GM21786 (cell line): ENCODE measurements around the gene AK6.
"Not testable (repeated sequence)": the region's sequence is repeated elsewhere in the genome, so short reads cannot be mapped to it uniquely, and the experiment has no call there.

Experiments used
- ATAC-seq: cut with Tn5 transposase; IDR thresholded peaks from one replicate; pipeline ENCODE4 v1.9.1; 2021; ENCODE audit not compliant: unreplicated experiment

The AK6 gene

GRCh38 chr5:69369340-69370121 lies at the start of gene AK6, which contains the start of the genes RAD17 and TAF9:
TSS of gene AK6 (minus strand) at chr5:69369520. CDS start at chr5:69369490, 30 bp downstream.
TSS of gene RAD17 (plus strand) at chr5:69369818. CDS start at chr5:69372209, 2,391 bp downstream.
TSS of gene TAF9 (minus strand) at chr5:69369520. CDS start at chr5:69365737, 3,783 bp downstream.
- peak; percentile 88 for ATAC-seq

DNA sequence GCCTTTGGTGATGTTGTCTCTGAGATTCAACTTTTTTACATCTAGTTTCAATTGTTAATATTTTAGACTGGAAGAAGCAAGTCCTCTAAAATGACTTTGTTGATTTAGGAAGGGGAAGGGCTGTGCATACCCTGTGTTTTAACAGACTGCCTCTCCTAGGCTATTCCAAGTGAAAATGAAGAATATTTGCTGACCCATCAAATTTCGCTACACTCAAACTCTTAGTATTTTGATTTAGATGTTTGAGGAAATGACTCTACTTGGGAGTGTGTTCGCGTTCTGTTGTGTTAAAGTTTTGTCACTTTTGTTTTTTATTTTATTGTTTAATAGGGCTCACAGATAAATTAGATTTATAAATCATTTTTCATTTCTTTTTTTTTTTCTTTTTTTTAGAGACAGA lies 49.2 kb upstream of the AK6 start:
- ATAC-seq: no peak

GRCh38 chr5:69416699-69417098 lies 47.4 kb upstream of the AK6 start:
- ATAC-seq: no peak

- ATAC-seq: no peak
Measured at GRCh38 chr5:69416180-69416579, 46.9 kb upstream of the AK6 start.

GRCh38 chr5:69415584-69415958 lies 46.3 kb upstream of the AK6 start:
- no peak for ATAC-seq

GRCh38 chr5:69414885-69415583 lies 45.7 kb upstream of the AK6 start, which contains the start of gene MARVELD2:
TSS of gene MARVELD2 (plus strand) at chr5:69415116. CDS start at chr5:69419386, 4,270 bp downstream.
- peak; percentile 78 for ATAC-seq

DNA sequence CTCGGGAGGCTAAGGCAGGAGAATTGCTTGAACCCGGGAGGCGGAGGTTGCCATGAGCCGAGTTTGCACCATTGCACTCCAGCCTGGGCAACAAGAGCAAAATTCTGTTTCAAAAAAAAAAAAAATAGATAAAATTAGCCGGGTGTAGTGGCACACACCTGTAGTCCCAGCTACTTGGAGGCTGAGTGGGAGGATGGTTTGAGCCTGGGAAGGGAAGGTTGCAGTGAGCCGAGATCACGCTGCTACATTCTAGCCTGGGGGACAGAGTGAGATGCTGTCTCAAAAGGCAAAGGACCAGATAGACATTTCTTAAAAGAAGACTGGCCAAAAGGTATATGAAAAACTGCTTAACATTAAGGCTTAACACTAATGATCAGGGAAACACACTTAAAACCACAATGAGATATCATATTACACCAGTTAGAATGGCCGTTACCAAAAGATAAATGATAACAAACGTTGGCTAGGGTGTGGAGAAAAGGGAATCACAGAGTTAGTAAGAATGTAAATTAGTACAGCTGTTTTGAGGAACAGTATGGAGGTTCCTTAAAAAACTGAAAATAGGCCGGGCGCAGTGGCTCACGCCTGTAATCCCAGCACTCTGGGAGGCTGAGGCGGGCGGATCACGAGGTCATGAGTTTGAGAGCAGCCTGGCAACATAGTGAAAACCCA lies 35.5 kb upstream of the AK6 start:
- no peak for ATAC-seq

GRCh38 chr5:69378376-69378775 lies 9.1 kb upstream of the AK6 start:
- ATAC-seq: no peak

GRCh38 chr5:69374911-69375446 lies 5.7 kb upstream of the AK6 start:
- peak; percentile 74 for ATAC-seq

DNA sequence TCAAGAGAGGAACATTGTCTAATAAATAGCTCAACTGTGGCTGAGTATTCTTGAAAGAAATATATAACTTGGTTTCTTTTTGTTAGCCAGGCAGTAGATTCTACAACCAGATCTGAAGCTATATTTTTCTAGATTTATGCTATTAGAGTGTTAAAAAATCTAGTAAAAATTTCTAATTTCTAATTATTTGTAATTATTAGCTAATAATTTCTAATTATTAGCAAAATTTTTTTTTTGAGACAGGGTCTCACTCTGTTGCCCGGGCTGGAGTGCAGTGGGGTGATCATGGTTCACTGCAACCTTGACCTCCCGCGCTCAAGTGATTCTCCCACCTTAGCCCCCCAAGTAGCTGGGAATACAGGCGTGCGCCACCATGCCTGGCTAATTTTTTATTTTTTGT lies 3.1 kb upstream of the AK6 start:
- ATAC-seq: no peak

DNA sequence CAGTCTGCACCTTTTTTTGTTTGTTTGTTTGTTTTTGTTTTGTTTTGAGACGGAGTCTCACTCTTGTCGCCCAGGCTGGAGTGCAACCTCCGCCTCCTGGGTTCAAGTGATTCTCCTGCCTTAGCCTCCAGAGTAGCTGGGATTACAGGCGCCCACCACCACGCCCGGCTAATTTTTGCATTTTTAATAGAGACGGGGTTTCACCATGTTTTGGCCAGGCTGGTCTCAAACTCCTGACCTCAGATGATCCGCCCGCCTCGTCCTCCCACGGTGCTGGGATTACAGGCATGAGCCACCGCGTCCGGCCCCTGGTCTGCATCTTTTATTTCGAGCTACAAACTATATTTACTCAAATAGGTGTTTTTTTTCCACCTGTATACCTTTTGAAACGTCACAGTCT lies 1.0 kb upstream of the AK6 start:
- not testable (repeated sequence) for ATAC-seq

- peak; percentile 24 for ATAC-seq
Measured at GRCh38 chr5:69368458-69369339, 621 bp downstream of the AK6 start.

DNA sequence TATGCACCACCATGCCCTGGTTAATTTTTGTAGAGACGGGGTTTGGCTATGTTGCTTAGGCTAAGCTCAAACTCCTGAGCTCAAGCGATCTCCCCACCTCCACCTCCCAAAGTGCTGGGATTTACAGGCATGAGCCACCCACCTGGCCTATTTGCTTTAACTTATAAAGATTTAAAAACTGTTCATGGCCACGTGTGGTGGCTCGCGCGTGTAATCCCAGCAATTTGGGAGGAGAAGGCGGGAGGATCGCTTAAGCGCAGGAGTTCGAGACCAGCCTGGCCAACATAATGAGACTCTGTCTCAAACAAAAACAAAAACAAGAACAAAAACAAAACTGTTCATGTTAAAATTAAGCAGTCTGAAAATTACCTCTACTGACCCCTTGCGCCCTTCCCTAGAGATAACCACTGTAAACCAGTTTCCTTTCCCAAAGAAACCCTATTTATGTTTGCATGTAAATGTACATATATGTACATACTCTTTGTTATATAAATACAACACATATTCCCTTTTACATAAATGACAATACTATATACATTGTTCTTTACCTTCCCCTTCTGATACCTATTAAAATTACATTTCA lies 1.5 kb downstream of the AK6 start:
- no peak for ATAC-seq

DNA sequence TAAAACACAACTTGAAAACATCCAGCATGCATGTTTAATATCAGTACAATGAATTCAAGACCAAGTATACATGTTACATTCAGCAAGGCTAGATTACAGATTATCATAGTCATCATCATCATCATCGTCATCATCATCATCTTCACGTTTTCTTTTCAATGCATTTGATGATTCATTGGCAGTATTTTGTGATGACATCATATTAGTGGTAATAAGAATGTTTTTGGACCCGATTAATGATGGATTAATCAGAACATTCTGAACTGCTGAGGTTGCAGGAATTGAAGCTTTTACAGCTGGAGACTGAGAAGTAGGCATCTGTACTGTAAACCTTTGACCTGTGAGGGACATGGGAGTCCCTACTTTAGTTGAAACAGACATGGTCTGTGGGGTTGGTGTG lies 4.5 kb downstream of the AK6 start:
- no peak for ATAC-seq

DNA sequence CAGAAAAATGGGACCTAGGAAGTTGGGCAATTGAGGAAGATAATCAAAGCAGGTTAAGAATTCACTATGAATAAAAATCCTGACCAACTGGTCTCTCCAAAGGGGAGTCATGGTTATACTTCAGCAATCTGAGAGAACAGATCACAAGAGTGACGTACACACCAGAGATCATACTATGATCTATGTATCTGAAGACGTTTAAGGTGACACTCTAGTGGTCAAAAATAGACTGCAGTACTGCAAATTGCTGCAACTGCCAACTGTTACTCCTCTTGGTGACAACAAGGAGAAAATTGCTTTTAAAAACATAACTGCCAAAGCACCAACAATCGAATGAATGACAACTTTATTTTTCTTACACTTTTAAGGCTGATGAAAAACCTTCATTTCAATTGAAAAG lies 4.9 kb downstream of the AK6 start:
- no peak for ATAC-seq

- ATAC-seq: no peak
Measured at GRCh38 chr5:69360442-69360841, 8.9 kb downstream of the AK6 start.

- no peak for ATAC-seq
Measured at GRCh38 chr5:69359699-69360098, 9.6 kb downstream of the AK6 start.

- ATAC-seq: no peak
Measured at GRCh38 chr5:69350664-69351063, 18.7 kb downstream of the AK6 start.

- ATAC-seq: no peak
Measured at GRCh38 chr5:69343083-69343482, 26.2 kb downstream of the AK6 start.
